Endothelial cell of hepatic sinusoid (primary cell): ENCODE measurements around the gene ZKSCAN1.

Experiments used
- in situ Hi-C: cut with HindIII; loops from 2 replicates; pipeline ENCODE4 v1.10.0; 2017; ENCODE audit warnings: low sequenced_read_pairs

The ZKSCAN1 gene

DNA sequence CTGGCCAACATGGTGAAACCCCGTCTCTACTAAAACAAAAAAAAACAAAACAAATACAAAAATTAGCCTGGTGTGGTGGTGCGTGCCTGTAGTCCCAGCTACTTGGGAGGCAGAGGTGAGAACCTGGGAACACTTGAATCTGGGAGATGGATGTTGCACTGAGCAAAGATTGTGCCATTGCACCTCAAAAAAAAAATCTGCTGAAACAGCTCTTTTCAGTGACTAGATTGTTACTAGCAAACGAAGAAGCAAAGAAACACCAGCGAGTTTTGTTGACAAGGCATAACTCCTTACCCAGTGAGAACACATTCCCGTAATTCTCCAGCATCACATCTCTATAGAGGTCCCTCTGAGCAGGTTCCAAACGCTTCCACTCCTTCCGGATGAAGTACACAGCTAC is 59.4 kb downstream of the ZKSCAN1 start:
- in situ Hi-C loops: loop anchor here (5.0 kb wide), 1 partner anchor 67 kb away; no protein-coding TSS in a partner anchor

DNA sequence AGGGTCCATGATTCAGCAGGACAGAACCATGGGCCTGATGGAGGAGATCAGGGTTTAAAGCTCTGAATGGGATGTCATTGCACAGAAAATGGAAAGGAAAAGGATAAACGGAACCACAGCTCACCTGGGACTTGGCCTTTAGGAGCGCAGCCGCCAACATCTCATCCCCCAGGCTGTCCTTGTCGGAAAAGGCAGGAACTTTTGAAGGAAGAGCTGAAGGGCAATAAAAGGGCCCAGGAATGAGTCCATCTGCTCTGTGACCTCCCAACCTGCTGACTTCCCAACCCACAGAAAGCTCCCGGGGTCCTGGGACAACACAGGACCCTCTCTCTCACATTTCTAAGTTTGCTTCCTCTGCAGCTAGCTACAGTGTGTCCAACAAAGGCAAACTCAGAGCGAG is 60.0 kb downstream of the ZKSCAN1 start:
- in situ Hi-C loops: loop anchor here (5.0 kb wide), 1 partner anchor 67 kb away; no protein-coding TSS in a partner anchor

DNA sequence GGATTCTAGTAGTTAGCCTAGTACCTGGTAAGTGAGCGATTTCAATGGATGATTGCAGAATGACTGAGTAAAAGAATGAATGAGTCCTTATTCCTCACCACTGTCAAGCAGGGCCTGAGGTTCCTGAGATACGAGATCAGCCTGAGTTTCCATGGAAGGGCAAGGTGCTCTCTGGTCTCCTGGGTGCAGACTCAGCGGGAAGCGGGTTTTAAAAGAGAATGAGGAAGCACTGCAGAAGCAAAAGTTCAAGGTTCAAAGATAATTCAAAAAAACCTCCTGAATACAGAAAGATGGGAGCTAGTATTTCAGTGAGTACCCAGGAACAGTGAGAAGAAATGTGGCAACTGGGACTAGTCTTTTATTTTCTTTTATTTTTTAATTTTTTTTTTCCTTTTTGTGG is 61.8 kb downstream of the ZKSCAN1 start:
- in situ Hi-C loops: loop anchor here (5.0 kb wide), 1 partner anchor 65 kb away; no protein-coding TSS in a partner anchor

DNA sequence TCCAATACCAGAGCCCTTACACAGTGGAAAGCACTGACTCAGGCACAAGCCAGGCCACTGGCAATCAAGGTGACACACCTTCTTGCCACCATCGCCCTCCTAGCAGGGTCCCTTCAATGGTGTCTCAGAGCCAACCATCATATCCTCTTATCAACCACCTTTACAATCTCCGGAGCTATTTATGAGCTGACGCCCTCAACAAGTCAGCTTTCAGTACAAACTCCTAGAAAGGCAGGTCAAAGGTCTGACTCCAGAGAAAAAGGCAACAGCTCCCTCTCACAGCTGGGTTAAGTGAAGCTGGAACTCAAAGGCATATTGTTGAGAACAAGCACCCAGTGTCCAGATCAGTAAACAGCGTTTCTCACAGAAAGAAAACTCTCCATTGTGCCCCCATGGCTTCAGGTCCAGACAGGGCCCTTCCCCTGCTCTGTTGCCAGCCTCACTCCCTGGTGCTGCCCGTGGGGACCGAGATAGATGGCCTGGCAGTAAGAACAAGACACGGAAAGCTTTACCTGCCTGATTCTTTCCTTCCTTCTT is 63.7 kb downstream of the ZKSCAN1 start:
- in situ Hi-C loops: loop anchor here (5.0 kb wide), 1 partner anchor 63 kb away; no protein-coding TSS in a partner anchor

DNA sequence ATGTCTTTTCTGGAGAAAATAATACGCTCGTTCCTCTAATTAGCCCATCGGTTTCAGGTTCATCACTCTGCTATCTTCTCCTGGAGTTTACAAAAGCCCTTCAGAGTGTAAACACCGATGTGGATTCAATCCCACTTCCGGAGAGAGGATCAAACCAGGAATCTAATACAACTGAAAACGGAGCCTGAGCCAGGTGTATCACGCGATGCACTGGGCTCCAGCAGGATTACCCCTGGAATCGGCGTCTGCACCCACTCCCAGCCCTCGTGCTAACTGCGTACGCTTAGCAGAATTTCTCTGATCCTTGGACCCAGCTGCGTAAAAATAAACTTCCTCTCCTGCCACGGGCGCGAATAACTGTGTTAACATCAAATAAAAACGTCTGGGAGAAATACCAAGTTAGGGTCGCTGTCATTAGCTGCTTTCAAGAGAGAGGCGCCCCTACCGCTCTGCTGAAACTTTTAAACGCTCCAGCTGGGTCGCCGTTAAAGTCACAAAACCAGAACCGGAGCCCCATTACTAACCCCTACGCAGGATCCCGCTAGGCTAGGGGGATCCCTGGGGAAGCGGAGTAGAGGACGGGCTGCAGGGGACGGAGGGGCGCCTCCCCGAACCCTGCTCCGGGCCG is 65.6 kb downstream of the ZKSCAN1 start:
- in situ Hi-C loops: no loop called here

DNA sequence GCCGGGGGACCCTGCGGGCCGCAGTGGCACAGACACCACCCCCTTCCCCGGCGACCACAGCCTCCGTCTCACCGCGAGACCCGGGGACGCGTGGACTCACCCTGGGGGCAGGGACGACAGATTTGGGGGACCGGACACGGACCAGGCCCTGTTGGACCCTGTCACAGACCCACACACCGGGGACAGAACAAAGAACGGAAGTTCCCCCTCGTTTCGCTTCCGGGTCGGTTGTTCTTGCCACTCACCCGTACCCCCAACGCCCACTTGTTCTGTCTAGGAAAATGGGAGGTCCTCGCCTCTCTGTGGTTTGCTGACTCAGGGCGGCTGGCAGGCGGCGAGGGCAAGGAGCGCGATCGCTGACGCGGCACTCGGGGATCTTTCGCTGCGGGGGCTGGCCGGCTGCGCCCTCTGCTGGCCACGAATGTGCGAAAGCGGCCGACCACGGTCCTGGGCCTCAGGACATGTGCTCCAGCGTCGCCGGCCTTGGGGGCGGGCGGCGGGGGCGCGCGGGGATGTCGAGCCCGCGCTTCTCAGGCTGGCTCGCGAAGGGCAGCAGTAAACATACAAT is 66.2 kb downstream of the ZKSCAN1 start, which contains the start of gene ZNF3:
Gene ZNF3, minus strand, starts transcription at position 189 of the 568 bp plus-strand sequence. CDS start 4,366 bp downstream, outside the sequence.
- in situ Hi-C loops: no loop called here

DNA sequence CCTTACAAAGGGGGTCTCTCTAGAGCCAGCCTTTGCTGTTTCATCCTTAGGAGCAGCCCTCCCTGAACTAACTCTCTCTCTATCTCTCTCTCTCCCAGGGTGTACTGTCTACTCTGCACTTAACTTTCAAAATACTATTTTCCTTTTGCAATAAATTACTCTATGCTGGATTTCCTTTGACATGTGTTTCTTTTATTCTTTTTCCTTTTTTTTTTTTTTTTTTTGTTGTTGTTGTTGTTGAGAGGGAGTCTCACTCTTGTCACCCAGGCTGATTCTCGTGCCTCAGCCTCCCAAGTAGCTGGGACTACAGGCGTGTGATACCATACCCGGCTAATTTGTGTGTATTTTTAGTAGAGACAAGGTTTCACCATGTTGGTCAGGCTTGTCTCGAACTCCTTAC is 67.6 kb downstream of the ZKSCAN1 start:
- in situ Hi-C loops: no loop called here

DNA sequence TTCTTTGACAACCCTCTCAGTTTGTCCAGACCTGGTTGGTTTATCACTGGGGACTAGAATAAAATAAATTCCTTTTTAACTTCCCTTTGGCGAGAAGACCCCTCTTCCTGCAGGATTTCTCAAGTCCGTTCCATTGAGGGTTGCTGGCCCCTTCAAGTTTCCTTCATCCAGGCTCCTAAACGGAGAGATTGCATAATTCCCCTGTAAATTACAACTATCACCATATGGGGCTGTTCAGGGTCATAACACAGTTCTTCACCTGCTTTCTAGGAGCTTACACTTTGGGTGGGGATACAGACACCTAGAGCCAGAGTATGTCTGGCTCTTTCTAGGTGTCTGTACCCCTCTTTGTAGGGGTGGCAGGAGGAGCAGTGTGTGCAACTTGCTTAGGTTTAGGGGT is 70.1 kb downstream of the ZKSCAN1 start:
- in situ Hi-C loops: no loop called here

DNA sequence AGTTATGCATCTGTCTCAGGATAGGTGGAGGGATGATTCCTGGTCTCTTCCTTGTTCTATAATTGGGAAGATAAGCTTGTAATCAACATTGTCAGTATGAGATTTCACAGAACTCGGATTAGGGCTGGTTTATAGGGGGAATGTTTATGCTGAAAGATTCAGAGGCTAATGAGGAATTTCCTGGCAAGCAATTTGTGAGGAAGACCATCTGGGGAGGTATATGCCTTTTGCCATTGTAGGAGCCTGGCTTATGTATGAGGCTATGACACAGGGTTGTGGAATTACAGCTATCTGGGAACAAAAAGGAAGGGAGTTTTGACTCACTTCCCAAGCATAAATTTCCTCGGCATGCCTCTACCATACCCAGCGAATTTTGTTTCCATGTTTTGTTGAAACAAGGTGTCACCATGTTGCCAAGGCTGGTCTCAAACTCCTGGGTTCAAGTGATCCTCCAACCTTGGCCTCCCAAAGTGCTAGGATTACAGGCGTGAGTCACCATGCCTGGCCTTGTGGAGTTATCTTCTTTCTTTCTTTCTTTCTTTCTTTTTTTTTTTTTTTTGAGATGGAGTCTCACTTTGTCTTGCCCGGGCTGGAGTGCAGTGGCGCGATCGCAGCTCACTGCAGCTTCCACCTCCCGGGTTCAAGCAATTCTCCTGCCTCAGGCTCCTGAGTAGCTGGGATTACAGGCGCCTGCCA is 71.8 kb downstream of the ZKSCAN1 start:
- in situ Hi-C loops: no loop called here

DNA sequence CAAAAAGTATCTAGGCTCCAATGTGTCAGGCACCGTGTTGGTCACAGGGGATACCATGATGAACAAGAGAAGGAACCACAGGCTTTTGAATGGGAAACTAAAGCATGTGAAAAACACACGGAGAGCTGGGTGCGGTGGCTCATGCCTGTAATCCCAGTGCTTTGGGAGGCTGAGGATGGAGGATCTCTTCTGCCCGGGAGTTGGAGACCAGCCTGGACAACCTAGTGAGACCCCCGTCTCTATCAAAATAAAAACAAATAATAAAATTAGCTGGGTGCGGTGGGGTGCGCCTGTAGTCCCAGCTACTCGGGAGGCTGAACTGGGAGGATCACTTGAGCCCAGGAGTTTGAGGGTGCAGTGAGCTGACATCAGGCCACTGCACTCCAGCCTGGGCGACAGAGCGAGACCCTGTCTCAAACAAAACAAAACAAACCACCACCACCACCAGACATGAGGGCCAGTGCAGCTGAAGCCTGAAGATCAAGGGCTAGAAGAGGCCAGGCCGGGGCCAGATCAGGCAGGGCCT is 72.8 kb downstream of the ZKSCAN1 start:
- in situ Hi-C loops: no loop called here

DNA sequence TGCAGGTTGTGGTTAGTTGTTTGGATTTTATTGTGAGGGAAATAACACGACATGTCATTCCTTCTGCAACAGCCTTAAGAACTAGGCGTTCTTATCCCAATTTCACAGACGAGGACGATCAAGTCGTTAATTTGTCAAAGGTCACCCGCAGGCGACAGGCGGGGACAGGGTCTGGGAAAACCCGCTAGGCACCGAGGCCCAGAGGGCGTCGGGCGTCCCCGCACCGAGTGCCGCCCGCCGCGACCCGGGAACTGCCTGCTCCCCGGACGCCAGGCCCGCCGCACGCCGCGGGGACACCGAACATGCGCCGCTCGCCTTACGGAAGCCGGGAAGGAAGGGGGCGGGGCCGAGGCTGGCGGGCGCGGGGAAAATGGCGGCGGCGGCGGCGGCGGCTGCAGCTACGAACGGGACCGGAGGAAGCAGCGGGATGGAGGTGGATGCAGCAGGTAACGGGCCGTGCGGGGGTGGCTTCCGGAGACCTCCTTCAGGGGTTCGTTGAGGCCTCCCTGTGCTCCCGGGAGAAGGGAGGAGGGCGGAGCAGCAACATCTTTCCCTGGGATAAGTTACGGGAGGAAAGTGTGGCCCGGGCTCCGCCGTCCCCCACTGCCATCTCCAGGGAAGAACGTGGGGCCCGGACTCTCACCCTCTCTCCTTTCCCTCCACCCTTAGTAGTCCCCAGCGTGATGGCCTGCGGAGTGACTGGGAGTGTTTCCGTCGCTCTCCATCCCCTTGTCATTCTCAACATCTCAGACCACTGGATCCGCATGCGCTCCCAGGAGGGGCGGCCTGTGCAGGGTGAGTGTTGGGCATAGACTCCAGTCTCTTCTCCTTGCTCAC is 73.4 kb downstream of the ZKSCAN1 start, which contains the start of gene COPS6:
Gene COPS6, plus strand, starts transcription at position 349 of the 837 bp plus-strand sequence. Its CDS starts 22 bp downstream, at position 371.
- in situ Hi-C loops: no loop called here

DNA sequence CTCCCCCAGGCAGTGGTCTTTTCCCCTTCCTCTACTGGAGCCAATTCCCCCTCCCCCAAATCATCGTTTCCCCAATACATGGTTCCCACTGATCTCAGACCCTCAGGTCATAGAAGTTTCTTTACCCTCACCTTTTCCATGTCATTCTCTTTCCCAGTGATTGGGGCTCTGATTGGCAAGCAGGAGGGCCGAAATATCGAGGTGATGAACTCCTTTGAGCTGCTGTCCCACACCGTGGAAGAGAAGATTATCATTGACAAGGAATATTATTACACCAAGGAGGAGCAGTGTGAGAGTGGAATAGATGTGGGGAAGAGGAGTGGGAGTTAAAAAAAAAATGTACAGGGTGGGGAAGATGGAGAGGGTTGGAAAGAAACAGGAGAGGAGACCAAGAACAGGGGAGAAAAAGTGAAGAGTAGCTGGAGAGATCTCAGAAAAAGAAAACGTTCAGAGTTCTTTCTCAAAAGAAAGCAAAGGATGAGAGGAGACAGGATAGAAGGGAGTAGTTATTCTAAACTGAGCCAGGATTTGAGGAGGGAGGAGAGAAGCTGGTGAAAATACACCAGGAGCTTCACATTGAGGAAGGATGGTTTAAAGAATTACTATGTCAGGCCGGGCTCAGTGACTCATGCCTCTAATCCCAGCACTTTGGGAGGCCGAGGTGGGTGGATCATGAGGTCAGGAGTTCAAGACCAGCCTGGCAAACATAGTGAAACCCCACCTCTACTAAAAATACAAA is 74.2 kb downstream of the ZKSCAN1 start:
- in situ Hi-C loops: no loop called here

DNA sequence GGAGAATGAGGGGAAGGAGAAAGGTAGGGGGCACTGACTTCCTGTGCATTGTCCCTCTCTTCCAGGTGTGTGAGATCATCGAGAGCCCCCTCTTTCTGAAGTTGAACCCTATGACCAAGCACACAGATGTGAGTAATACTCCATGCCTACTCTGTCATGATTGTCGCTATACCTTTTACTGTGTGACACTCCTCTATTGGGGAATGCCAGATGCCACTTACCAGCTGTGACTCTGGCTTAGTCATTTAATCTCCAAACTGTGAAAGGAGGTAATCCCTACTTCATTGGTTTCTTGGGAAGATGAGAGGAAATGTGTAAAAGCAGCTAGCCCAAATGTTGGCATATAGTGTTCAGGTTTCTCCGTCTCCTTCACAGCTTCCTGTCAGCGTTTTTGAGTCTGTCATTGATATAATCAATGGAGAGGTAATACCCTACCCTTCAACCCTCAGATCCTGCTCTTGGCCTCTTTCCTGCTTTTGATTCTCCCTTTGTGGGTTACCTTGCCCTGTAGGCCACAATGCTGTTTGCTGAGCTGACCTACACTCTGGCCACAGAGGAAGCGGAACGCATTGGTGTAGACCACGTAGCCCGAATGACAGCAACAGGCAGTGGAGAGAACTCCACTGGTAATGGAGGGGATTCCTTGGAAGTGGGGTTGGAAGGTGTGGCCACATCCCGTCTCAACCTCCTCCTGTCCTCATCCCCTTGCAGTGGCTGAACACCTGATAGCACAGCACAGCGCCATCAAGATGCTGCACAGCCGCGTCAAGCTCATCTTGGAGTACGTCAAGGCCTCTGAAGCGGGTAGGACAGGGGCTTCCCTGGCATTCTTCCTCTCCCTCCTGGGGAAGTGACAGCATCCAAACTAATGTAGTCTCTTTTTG is 75.4 kb downstream of the ZKSCAN1 start:
- in situ Hi-C loops: no loop called here
